Measurements from ENCODE around the gene WFS1. TPM values are rescaled to one million over a fixed set of nuclear protein-coding genes. Genes with fewer than 3 reads are reported as not detected.
A peak's percentile ranks its signal among the peaks of the same experiment; 100 is the strongest.

WFS1 gene
- total RNA-seq, 1 donor from 2014 or later: 14.3 TPM

DNA sequence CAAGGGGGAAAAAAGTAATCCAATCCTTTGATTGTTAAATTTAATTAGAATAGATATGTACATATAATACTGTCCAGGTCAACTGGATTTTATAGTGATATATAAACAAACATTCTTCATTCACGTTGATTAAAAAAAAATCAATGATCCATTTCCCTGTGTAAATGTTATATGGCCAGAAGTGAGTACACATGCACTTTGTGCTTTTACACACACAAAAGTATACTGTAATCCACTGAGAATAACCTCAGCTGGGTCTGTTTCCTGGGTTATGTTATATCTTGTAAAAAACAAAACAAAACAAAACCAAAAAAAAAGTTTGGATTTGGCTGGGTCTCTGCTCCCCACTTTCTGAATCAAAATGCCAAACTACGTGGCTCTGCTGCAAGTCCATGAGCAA is 51.7 kb downstream of the WFS1 start:
- no peak for DNase-seq (ENCODE audit: low spot score)
- ATAC-seq: no peak

DNA sequence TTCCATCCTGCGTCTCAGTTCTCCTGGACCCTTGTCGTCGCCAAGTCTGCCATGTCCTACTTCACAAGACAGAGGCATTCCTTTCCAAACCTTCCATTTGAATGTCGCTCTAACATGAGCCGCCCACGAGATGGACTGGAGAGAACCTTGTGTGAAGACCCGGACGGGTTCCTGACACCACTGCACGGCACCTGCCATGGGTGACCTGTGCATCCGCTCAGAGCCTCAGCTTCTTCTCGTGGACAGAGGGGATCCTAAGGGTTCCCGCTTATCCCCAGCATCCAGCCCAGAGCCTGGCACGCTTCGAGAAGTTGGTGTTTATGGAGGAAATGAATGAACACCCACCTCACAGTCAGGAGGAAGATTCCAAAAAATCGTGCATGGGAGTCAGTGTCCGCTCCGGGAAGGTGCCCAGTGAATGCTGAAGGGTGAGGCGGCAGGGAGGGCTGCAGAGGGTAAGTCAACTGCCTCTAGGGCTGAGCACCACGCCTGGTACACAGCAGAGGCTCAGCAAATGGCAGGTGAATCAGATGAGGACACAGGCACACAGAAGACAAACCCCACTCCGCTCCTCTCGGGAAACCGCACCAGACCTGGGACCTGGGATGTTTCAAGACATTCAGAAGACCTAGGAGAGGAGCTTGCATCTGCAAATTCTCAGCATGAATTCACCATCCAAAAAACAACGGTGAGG is 52.6 kb downstream of the WFS1 start:
- ATAC-seq (no peak), DNase-seq (ENCODE audit: low spot score) (no peak)

DNA sequence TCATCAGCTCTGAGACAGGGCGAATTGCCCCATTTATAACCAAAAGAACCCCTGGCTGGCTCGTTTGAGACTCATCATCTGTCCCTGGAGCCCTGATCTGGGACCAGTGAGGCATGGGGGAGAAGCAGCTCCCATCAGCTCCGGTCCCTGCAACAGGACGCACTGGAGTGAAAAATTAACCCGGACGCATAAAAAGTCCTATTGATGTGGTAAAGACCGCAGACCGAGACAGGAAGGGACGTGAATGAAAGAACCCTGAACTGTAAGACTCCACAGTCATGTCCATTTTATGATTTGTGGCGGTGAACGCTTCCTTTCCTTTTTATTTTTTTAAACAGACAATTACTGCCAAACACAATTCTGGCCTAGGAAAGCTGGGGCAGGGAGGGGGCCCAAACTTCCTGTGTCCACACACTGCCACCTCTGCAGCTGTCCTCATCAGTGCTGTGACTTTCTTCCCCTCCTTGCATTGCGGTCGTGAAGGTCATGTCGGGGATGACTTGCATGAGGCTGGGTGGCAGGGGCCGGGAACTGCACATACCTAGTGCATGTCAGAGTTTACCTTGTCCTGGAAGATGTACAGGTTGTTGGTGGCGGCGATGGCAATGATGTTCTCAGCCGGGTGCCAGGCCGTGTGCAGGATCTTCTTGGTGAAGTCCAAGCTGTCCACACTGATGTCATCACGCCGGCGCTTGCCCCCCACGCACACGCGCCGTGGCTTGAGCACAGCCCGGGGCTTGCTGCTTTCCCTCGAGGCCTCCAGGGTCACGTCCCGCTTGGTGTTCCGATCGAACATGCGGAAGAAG is 53.3 kb downstream of the WFS1 start:
- DNase-seq (ENCODE audit: low spot score) (no peak), ATAC-seq (no peak)

DNA sequence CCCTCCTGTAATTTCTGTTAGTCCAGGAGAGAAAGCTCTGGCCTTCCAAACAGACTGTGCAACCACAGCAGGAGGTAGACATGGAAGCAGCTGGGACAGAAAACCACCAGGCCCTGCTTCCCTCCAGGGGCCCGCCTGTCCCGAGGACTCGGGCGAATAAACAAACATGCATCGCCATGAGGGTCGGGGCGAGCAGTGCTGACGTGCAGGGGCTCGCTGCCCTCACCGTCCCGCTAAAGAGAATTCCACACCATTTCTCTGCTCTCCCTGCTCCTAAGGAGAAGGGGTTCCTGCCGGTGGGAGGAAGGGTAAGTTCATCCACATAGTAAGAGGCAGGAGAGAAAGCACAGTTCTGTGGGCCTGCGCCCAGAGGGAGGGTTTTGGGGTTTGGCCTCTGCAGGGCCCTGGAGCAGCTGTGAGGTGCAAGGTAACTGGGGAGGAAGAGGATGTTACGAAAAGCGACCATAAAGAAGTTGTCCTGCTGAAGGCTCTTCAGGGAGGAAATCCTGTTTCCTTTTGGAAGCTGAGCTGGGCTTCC is 54.9 kb downstream of the WFS1 start:
- no peak for ATAC-seq

DNA sequence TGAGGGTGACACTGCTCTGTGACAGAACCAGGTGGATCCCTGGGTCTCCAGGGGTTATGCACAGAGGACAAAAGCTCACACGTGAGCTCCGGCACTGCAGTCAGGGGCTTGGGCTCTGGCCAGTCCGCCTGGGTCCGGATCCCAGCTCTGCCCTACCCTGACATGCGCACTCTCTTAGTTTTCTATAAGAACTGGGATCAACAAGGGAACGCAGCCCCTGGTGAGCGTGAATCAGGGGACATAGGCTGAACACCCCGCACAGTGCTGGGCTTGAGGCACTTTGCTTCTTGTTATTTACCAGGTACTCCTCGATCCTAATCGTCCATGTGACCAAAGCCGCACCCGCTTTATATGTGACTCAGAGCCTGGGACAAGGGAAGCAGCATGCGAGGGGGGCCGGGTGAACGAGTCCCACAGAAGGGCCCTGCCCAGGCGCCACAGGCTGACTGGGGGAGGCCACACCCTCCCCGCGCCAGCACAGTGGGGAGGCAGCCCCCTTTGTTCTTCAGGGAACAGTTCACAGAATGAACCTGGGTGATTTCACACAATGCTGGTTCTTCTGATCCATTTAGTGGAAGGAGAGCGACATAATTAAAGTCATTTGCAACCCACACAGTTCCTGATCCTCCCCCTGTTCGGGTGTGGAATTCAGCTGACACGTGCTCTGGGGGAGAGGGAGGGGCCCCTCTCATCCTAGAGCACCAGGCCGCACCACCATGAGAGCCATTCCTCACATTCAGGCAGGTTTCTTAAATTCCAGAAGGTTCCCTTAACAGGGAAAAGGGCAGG is 55.5 kb downstream of the WFS1 start:
- no peak for ATAC-seq
- no peak for DNase-seq (ENCODE audit: low spot score)

More for the DNA sequence above, 54.9 kb downstream of the WFS1 start:
- no peak for DNase-seq (ENCODE audit: low spot score)

DNA sequence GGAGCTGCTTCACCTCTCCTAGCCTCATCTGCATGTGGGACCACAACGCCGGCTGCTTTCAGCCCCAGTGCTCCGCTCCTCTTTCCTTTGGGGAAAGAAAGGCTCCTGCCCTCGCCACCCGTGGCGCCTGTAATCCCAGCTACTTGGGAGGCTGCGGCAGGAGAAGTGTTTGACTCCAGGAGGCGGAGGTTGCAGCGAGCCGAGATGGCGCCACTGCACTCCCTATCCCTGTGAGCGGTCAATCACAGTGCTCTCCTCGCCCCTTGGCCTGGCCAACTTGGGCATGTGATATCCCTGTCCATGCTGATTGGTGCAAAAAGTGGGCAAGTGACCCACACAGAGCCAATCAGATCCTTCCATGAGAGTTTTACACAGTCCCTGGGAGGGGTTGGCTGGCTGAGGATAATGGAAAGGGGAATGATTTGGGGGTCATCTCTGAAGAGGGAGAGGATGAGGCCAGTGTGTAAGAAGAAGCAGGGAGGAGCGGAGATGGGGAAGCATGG is 56.2 kb downstream of the WFS1 start:
- DNase-seq (ENCODE audit: low spot score) (no peak), ATAC-seq (no peak)

DNA sequence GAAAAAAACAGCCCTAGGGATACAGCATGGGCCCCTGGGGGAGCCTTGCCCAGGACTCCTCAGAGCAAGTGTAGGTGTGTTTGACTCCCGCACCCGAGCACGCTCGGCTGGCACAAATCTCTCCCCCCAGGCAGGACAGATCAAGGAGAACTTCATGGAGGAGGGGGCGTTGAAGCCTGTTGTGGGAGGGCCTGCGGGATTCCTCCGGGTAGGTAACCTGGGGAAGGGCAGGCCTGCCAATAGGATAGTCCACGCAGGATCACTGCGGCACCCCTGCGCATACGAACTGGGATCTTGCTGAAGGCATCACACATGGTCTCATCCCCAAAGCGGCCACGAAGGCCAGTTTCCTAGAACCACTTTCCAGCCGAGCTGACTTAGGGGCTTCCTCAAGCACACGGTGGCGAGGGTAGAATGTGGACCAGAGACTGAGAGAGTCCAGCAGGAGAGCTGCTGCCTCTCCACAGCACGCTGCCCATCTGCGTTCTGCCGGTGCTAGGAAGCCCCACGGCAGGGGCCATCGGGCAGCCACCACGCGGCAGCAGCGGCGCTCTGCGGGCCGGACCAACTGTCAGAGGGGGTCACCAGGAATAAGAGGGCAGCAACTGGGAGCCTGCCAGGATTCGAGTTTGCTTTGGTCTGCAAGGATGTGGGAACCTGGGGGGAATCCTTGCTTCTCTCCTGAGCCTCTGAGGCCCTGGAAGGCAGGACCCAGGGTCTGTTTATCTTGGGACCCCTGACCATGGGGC is 56.8 kb downstream of the WFS1 start:
- ATAC-seq (no peak), DNase-seq (ENCODE audit: low spot score) (no peak)

DNA sequence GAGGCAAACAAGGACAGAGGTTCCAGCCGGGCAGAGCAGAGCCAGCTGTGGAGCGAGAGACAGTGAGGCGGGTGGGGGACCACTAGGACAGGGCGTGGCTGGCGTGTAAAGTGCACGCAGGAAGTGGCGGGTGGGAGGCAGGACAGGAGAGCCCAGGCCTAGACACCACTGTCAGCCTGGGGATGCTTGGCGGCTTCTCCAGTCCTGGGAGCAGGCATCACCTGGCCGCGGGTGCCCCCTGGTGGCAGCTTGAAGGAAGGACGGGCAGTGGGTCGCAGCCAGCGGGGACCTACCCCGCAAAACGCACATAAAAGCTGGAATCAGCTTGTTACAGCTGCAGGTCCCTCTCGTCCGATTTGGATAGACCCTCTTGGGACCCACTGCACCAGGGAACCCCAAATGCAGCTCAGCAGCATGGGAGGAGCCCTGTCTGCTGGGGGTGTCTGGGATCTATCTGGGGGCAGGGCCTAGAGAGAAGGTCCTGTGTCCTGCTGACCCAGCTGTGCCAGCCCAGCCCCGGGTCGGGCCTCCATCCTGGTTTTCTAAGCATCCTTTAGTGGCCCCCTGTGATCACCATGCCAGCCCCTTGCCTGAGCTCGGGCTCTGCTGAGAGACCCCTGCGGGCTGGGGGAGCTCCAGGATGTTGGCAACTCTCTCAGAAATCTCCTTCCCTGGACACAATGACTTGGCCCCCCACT is 57.7 kb downstream of the WFS1 start:
- ATAC-seq (peak; percentile 94), DNase-seq (ENCODE audit: low spot score) (peak; percentile 80)

DNA sequence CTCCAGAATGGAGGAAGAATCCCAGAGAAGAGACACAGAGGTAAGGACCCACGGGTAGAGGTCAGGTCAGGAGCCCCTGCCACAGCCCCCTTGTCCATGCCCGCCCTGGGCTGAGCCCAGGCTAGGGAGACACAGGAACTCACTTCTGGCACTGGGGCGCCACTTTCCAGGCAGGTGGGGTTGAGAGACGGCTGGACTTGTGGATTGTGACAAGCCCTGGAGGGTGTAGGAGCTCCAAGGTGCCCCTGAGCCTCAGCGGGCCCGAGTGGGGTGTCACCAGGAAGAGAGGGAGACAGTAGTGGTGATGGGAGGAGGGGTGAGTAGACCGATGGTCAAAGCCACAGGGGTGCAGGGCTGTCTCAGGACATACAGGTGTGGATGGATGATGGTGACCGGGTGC is 58.9 kb downstream of the WFS1 start:
- ATAC-seq (no peak), DNase-seq (ENCODE audit: low spot score) (no peak)

DNA sequence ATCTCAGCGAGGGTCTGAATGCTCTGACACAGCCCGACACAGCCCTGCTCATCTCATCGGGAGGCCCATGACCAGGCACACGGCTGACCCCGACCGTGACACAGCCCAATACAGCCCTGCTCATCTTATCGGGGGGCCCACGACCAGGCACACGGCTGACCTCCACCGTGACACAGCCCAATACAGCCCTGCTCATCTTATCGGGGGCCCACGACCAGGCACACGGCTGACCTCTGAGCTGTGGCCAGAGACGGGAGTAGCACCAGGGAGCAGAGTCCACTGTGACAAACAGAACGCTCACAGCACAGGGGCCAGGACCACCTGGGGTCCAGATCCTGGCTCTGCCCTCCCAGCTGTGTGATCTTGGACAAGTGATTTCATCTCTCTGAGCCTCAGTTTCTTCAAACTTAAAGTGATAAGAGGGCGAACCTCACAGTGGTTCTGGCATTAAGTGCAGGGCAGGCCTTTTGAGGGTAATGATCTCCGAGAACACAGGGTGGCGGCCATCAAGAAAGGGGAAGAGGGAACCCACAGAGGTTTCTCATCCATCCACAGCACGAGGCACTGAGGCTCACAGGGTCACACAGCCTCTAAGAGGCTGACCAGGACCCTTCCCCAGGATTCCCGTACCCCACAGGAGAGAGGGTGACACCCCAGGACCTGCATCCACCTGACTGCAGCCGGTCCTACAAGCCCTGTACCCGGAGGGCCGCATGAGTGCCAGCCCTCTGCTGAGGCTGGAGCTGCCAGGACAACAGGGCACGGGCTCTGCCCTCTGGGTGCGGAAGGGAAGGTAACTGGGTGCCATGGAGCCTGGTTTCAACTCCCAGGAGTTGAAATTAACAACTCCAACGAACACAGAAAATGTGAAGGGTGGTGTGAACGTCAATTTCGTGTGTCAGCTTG is 60.1 kb downstream of the WFS1 start:
- no peak for DNase-seq (ENCODE audit: low spot score)
- ATAC-seq: no peak

DNA sequence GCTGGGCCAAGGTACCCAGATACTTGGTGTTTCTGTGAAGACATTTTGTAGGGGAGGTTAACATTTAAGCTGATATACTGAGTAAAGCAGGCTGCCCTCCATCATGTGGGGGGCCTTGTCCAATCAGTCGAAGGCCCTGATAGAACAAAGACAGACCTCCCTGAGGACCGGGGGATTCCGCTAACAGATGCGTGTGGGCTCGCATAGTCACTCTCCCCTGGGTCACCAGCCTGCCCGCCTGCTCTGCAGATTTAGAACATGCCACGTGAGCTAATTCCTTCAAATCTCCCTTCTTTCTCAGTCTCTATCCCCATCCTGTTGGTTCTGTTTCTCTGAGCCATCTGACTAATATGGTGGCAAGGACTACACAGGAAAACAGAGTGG is 60.7 kb downstream of the WFS1 start:
- DNase-seq (ENCODE audit: low spot score) (no peak), ATAC-seq (no peak)

DNA sequence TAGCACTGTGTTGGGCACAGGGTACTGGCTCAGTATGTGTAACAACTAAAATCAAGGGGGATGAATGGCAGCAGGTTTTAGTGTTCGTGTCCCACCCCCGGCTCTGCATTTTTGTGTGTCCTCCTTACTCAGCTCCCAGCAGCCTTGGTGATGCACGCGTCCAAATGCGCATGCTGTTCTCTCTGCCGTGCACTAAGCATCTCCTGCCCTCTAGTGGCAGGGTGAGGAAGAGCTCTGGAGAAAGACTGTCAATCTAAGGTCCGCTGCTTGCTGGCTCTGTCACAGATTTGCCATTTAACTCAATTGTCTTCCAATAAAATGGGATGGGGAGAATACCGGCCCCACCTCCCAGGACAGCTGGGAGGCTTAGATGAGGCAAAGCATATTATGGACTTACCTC is 61.4 kb downstream of the WFS1 start:
- DNase-seq (ENCODE audit: low spot score) (no peak), ATAC-seq (peak; percentile 54)

DNA sequence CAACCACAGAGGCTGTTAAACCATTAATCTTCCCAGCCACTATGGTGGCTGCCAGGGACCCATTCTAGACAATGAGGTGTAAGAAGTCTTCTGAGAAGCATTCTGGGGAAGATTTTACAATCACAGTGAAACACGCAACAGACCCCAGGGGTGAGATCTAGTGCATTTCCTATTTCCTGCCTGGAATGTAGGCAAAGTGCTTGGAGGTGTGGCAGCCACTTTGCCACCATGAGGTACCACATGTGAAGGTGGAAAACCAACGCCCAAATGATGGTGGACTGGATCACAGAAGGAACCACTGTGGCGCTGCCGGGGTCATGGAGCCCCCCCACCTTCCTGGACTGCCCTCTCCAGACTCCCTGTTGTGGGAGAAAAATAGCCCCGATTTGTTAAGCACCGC is 61.8 kb downstream of the WFS1 start:
- ATAC-seq: no peak
- DNase-seq (ENCODE audit: low spot score): no peak

DNA sequence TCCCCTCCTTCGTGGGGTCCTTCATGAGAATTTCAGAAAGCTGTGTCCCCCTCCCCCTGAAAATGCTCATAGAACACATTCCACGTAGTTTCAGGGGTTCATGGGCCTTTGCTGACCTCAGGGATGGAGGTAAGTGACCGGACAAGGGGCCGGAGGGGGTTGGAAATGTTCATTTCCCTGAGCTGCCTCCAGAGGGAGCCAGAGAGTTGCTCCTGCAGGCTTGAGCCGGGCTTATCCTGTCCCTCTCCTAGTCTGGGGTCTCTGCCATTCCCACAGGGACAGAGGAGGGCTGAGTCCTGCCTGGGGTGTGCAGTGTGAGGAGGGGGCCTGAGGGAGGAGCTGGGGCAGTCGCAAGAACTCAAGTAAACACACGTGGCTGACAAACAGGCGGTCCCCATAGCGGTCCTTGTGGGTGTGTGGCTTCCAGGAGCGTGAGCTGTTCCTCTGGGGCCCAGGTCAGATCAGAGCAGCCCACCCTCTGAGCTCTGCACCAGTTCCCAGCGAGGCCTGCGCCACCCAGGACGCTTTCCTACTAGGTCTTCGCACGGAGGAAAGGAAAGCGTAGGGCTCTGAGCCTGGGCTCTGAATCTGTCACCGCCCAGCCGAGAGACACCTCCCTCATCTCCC is 62.5 kb downstream of the WFS1 start:
- ATAC-seq (peak; percentile 58), DNase-seq (ENCODE audit: low spot score) (no peak)

DNA sequence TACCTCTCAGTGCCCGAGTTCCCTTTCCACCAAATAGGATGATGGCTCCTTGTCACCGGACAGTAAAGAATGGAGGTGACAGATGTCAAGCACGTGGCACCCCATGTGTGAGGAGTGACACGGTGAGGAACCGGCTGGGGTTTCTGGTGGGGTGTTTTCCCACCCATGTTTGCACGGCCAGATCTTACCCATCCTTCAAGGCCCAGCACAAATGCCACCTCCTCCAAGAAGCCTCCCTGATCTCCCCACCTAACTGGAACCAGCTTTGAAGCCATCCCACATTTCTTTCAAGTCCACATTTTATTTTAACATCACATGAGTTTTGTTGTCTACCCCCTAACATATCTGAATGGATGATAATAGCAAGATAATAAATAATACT is 63.0 kb downstream of the WFS1 start:
- no peak for ATAC-seq

DNA sequence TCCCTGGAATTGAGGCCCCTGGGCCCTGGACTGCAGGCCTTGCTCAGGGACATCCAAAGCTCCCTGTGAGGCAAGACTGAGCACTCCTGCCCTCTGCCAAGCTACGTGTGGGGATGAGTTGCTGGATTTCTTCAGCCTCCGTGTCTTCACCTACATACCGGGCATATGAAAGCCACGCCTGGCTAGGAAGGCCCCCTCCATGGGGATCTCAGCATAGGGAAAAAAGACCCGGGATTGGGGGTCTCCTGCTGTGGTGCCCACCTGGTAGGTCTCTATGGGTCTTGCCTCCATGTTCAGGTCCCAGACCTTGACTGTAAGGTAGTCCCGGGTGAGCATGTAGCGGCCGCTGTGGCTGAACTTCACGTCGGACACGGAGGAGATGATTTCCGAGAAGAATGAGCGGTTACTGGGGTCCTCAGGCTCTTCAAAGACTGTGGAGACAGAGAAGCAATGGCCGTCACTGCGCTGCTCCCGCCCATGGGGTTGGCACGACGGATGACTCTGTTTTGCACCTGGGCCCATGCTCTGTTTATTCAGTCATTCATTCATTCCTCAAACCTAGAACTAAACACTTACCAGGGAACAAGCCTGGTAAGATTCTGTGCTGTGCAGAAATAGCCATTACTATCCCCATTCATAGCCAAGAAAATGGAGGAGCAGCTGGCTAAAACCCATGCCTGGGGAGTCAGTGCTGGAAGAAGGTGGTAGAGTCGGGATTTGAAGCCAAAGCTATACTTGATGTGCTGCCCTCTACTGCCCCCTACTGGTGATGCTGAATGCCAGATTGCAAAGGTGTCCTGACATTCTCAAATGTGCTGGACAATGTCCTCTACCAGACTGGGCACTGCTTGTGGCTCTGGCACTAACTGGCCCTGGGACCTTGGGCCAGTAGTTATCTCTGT is 63.9 kb downstream of the WFS1 start:
- no peak for DNase-seq (ENCODE audit: low spot score)
- no peak for ATAC-seq

More for the DNA sequence above, 63.0 kb downstream of the WFS1 start:
- no peak for DNase-seq (ENCODE audit: low spot score)

DNA sequence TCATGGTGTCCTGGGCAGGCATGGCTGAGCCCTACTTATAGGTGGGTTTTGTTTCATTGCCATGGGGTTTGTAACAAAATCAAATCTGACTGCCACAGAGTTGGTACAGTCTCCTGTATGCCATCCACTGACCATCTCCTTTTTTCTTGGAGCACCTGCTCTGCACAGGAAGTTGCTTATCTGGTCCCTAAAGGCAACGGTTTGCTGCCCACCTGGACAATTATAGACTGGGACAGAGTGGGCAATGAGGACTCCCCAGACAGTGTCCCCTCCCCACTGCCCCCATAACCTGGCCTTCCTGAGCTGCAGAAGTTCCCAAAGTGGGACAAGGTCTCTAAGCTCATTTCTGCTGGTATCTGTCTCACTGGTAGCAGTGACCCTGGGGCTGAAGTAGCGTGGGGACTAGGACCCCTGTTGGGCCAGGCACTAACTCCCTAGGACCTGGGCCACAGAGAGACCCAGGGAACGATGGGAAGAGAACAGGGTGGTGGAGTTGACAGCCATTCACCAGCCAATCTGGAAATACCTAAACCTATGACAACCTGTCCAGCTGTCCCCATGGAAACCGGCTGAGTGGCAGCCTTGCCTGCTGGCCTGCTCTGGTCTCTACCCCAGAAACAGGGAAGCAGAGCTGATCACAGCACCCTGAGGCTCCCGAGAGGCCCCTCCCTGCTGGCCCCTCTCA is 64.7 kb downstream of the WFS1 start:
- ATAC-seq (no peak), DNase-seq (ENCODE audit: low spot score) (no peak)

Data from left lobe of liver (tissue), 2 donors.